HCT116 (cell line): ENCODE measurements around the gene ZMYND11.

Experiments
- EGR1 ChIP-seq: IDR thresholded peaks from 2 replicates; pipeline ENCODE4 v1.6.1; 2012; ENCODE audit warnings: low read depth
- EZH2phosphoT487 ChIP-seq: fragments of 200-600 bp; IDR thresholded peaks from 2 replicates; pipeline ENCODE4 v1.6.1; 2018; ENCODE audit warnings: antibody characterized with exemption, borderline replicate concordance
- POLR2A ChIP-seq: IDR thresholded peaks from 2 replicates; pipeline ENCODE4 v1.7.0; 2011; ENCODE audit warnings: borderline replicate concordance; ENCODE audit not compliant: insufficient read depth, insufficient read length; ENCODE audit errors: extremely low read depth
- ZNF274 ChIP-seq: fragments of 200-500 bp; sonication (Bioruptor generic); IDR thresholded peaks from 2 replicates; pipeline ENCODE4 v1.6.1; 2014; ENCODE audit warnings: mild to moderate bottlenecking, low read depth, low read length, inconsistent platforms
- TF ChIP-seq, protein P1 (sequence below), 3 experiments: fragments of 200-600 bp in 1 of 3; sonication (generic) in 1 of 3; IDR thresholded peaks in 2 of 3; conservative IDR thresholded peaks in 1 of 3; 2 replicates each; pipeline ENCODE4 v1.5.1; 2012 to 2017; ENCODE audit warnings: low read depth in 2 of 3, low read length in 2 of 3, antibody characterized with exemption in 1 of 3, borderline replicate concordance in 1 of 3, control low read depth in 1 of 3, mild to moderate bottlenecking in 1 of 3, mixed read lengths in 1 of 3, mixed run types in 1 of 3, moderate library complexity in 1 of 3; ENCODE audit not compliant: insufficient read depth in 1 of 3

DNA sequence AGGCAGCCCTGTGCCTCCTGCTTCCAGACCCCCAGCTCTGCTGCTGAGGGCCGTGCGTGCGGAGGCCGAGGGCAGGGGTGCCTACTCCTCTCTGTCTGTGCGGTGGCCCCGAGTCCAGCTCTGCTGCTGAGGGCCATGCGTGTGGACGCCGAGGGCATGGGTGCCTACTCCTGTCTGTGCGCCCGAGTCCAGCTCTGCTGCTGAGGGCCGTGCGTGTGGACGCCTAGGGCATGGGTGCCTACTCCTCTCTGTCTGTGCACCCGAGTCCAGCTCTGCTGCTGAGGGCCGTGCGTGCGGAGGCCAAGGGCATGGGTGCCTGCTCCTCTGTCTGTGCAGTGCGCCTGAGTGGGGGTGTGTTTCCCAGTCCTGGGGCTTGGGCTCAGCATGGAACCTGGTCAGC is 142.7 kb downstream of the ZMYND11 start:
- TF ChIP-seq EGR1 (no peak), EZH2phosphoT487 (no peak), ZNF274 (no peak), POLR2A (no peak)
- TF ChIP-seq, protein P1, sequence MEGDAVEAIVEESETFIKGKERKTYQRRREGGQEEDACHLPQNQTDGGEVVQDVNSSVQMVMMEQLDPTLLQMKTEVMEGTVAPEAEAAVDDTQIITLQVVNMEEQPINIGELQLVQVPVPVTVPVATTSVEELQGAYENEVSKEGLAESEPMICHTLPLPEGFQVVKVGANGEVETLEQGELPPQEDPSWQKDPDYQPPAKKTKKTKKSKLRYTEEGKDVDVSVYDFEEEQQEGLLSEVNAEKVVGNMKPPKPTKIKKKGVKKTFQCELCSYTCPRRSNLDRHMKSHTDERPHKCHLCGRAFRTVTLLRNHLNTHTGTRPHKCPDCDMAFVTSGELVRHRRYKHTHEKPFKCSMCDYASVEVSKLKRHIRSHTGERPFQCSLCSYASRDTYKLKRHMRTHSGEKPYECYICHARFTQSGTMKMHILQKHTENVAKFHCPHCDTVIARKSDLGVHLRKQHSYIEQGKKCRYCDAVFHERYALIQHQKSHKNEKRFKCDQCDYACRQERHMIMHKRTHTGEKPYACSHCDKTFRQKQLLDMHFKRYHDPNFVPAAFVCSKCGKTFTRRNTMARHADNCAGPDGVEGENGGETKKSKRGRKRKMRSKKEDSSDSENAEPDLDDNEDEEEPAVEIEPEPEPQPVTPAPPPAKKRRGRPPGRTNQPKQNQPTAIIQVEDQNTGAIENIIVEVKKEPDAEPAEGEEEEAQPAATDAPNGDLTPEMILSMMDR (IDR thresholded peaks at IDR 0.05 in 2 of 3, conservative IDR thresholded peaks at IDR 0.05 in 1 of 3; ENCODE audit: borderline replicate concordance in 1 of 3, insufficient read depth in 1 of 3, low read depth in 2 of 3, low read length in 2 of 3) = no peak
